ENCODE measurements around the gene MXD3.

DNA sequence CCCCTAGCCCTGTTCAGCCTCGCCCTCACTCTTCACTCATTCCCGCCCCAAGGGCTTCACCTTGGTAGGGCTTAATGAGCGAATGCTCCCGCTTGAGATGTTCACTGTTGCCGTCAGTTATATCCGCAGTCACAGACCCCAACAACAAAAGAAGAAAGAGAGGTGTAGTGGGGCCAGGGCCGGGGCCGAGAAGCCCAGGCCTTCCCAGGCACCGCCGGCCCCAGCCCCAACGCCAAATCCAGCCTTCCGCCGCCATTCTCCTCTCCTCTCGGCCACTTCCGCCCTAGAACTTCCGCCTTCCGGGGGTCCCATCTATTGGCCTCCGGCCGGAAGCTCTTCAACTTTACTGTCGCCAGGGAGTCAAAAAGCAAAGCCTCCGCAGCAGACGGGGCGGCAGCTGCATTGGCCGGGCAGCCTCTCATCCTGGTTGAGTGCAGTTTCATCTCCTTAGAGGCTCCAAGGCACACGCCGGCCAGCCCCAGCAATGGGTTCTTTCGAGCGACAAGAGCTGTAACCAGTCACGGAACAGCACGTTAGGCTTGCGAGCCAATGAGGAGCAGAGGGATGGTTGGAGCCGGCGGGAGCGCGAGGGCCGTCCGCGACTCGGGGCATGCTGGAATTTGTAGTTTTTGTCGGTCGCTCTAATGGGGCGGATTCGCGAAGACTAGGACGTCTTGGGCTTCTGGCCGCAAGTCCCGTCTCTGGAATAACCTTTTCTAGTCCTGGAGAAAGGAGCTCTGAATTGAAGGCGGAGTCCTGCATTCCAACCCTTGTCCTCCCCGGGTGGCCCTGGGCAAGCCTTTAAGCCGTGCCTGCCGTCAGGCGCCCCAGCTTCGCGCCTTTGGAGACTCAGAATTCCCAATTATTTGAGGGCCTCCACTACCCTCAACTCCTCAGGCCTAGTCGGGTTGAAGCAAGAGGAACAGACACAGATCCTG, 40.0 kb upstream of the MXD3 start, which contains the start of gene LMAN2:
- no peak for TF ChIP-seq EZH2 (IDR thresholded peaks at IDR 0.05)
- peak; percentile 86 for TF ChIP-seq POLR2AphosphoS5 (IDR thresholded peaks at IDR 0.05; ENCODE audit: borderline replicate concordance, low read depth, low read length)
